ENCODE measurements around the gene PPP2R2C.

DNA sequence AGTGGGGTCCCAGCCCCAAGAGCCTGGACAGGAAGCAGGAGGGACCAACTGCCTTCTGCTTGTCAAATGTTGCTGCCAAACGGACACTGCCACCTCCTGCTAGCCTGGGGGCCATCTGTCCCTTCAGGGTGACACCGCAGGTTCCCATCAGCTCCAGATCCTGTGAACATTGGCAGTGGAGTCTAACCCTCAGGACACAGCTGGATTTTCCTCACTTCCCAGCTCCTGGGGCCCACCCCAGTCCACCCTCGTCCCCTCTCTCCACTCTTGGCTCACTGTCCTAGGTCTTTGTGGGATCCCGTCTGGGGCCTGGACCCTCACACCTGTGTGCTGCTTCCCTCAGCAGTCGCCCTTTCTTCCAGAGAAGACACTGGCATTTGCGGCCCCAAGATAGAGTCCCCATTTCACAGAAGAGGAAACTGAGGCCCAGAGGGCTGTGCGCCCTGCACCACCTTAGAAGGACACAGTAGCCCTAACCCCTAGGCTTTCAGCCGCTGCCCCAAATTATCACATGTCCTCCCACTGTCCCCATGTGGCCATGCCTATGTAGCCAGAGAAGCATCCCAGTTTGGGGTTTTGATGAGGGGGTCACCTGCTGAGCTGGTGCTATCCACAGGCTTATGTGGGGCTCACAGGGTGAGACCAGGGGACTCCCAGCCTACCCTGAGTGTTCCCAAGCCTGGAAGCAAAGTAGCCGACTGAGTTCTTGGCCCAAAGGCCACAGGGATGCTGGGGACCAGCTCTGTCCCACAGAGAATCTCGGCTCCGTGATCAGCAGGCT is 20.1 kb downstream of the PPP2R2C start:
- TF ChIP-seq, protein P1, sequence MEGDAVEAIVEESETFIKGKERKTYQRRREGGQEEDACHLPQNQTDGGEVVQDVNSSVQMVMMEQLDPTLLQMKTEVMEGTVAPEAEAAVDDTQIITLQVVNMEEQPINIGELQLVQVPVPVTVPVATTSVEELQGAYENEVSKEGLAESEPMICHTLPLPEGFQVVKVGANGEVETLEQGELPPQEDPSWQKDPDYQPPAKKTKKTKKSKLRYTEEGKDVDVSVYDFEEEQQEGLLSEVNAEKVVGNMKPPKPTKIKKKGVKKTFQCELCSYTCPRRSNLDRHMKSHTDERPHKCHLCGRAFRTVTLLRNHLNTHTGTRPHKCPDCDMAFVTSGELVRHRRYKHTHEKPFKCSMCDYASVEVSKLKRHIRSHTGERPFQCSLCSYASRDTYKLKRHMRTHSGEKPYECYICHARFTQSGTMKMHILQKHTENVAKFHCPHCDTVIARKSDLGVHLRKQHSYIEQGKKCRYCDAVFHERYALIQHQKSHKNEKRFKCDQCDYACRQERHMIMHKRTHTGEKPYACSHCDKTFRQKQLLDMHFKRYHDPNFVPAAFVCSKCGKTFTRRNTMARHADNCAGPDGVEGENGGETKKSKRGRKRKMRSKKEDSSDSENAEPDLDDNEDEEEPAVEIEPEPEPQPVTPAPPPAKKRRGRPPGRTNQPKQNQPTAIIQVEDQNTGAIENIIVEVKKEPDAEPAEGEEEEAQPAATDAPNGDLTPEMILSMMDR (conservative IDR thresholded peaks at IDR 0.05; ENCODE audit: low read depth in 2 of 2): no peak
- TF ChIP-seq, protein P2, sequence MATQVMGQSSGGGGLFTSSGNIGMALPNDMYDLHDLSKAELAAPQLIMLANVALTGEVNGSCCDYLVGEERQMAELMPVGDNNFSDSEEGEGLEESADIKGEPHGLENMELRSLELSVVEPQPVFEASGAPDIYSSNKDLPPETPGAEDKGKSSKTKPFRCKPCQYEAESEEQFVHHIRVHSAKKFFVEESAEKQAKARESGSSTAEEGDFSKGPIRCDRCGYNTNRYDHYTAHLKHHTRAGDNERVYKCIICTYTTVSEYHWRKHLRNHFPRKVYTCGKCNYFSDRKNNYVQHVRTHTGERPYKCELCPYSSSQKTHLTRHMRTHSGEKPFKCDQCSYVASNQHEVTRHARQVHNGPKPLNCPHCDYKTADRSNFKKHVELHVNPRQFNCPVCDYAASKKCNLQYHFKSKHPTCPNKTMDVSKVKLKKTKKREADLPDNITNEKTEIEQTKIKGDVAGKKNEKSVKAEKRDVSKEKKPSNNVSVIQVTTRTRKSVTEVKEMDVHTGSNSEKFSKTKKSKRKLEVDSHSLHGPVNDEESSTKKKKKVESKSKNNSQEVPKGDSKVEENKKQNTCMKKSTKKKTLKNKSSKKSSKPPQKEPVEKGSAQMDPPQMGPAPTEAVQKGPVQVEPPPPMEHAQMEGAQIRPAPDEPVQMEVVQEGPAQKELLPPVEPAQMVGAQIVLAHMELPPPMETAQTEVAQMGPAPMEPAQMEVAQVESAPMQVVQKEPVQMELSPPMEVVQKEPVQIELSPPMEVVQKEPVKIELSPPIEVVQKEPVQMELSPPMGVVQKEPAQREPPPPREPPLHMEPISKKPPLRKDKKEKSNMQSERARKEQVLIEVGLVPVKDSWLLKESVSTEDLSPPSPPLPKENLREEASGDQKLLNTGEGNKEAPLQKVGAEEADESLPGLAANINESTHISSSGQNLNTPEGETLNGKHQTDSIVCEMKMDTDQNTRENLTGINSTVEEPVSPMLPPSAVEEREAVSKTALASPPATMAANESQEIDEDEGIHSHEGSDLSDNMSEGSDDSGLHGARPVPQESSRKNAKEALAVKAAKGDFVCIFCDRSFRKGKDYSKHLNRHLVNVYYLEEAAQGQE (IDR thresholded peaks at IDR 0.05; ENCODE audit: unreplicated experiment): no peak
- TF ChIP-seq ZNF114 (CRISPR knock-in tag; IDR thresholded peaks at IDR 0.05): no peak
- TF ChIP-seq EZH2 (IDR thresholded peaks at IDR 0.05; ENCODE audit: low read depth, unreplicated experiment): no peak
- no peak for TF ChIP-seq STAT1 (IDR thresholded peaks at IDR 0.05; ENCODE audit: unreplicated experiment)
- no peak for TF ChIP-seq POLR2AphosphoS5 (IDR thresholded peaks at IDR 0.05; ENCODE audit: low read depth)
- TF ChIP-seq, protein P3, sequence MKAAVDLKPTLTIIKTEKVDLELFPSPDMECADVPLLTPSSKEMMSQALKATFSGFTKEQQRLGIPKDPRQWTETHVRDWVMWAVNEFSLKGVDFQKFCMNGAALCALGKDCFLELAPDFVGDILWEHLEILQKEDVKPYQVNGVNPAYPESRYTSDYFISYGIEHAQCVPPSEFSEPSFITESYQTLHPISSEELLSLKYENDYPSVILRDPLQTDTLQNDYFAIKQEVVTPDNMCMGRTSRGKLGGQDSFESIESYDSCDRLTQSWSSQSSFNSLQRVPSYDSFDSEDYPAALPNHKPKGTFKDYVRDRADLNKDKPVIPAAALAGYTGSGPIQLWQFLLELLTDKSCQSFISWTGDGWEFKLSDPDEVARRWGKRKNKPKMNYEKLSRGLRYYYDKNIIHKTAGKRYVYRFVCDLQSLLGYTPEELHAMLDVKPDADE (IDR thresholded peaks at IDR 0.05): no peak
- TF ChIP-seq JUNB (IDR thresholded peaks at IDR 0.05; ENCODE audit: unreplicated experiment): no peak

Measured in GM23338 (cell line).